Renal cortex interstitium (tissue), 11 donors: ENCODE data around the gene SPATA9. TPM values are rescaled to one million over a fixed set of nuclear protein-coding genes. Genes with fewer than 3 reads are reported as not detected.
A peak's percentile ranks its signal among the peaks of the same experiment; 100 is the strongest.

Experiments used
- DNase-seq, 11 donors: peaks; one replicate each; pipeline ENCODE4 v3.0.0-alpha.2; 2013; ENCODE audit warnings: low read depth in 9 of 11, low spot score in 4 of 11; ENCODE audit errors: extremely low read depth in 1 of 11
- polyA plus RNA-seq, 3 donors: library from polyadenylated mRNA; unstranded; fragments of 120-200 nt; gene quantifications; one replicate each; pipeline ENCODE4 v1.2.1, GENCODE V29; 2013; ENCODE audit not compliant: insufficient read length in 3 of 3

Gene SPATA9
- polyA plus RNA-seq, 3 donors, result 1.2 to 1.7 (median 1.4) TPM

- no peak for DNase-seq
Measured at GRCh38 chr5:95628933-95629332, 53.9 kb downstream of the SPATA9 start.

- DNase-seq, result no peak
Measured at GRCh38 chr5:95627971-95628810, 54.6 kb downstream of the SPATA9 start.

- no peak for DNase-seq
Measured at GRCh38 chr5:95626701-95627100, 56.1 kb downstream of the SPATA9 start.

- no peak for DNase-seq
Measured at GRCh38 chr5:95624368-95624767, 58.4 kb downstream of the SPATA9 start.

- DNase-seq, result no peak
Measured at GRCh38 chr5:95623706-95624105, 59.1 kb downstream of the SPATA9 start.

GRCh38 chr5:95621839-95622629 is 60.8 kb downstream of the SPATA9 start:
- DNase-seq, result no peak

GRCh38 chr5:95620870-95621838 is 61.6 kb downstream of the SPATA9 start:
- peak in 3 of 11 donors; percentile 22 to 31 (median 26) for DNase-seq

- peak in 4 of 11 donors; percentile 11 to 38 (median 30) for DNase-seq
Measured at GRCh38 chr5:95620030-95620869, 62.5 kb downstream of the SPATA9 start, which contains the start of gene GPR150. TSS of gene GPR150 (plus strand) at chr5:95620087. CDS start at chr5:95620276, 189 bp downstream.

GRCh38 chr5:95619514-95620029 is 63.2 kb downstream of the SPATA9 start:
- DNase-seq, result no peak

- no peak for DNase-seq
Measured at GRCh38 chr5:95619096-95619495, 63.7 kb downstream of the SPATA9 start.

GRCh38 chr5:95617057-95617456 is 65.7 kb downstream of the SPATA9 start:
- DNase-seq, result no peak

- DNase-seq, result no peak
Measured at GRCh38 chr5:95615164-95615467, 67.7 kb downstream of the SPATA9 start.

- no peak for DNase-seq
Measured at GRCh38 chr5:95613514-95613913, 69.3 kb downstream of the SPATA9 start.

- no peak for DNase-seq
Measured at GRCh38 chr5:95611396-95611795, 71.4 kb downstream of the SPATA9 start.

GRCh38 chr5:95610546-95610945 is 72.2 kb downstream of the SPATA9 start:
- no peak for DNase-seq

- no peak for DNase-seq
Measured at GRCh38 chr5:95609711-95610110, 73.1 kb downstream of the SPATA9 start.
